ENCODE measurements around the gene ELP1. TPM values are rescaled to one million over a fixed set of nuclear protein-coding genes. Genes with fewer than 3 reads are reported as not detected.
"Not testable (repeated sequence)": the region's sequence is repeated elsewhere in the genome, so short reads cannot be mapped to it uniquely, and the experiment has no call there.

ELP1 gene
- total and polyA plus RNA-seq, 2 experiments from 2014 or later = 34.8 to 68.6 TPM

GRCh38 chr9:108844856-108845255 lies 89.1 kb downstream of the ELP1 start:
- no peaks in the 10 kb centered on the region for H4K20me1 ChIP-seq (ENCODE audit: insufficient read depth, poor library complexity, severe bottlenecking)
- no peak overlapping the region for H3K4me3 ChIP-seq
- no peak overlapping the region for H3K27ac ChIP-seq
- no peaks in the 10 kb centered on the region for H3K36me3 ChIP-seq (replicated peaks; ENCODE audit: insufficient read depth, low read depth)
- 74% methylated on average over 2 of the region's 2 CpGs for WGBS (ENCODE audit: low lambda C conversion rate, missing lambda C conversion rate)
- H2AFZ ChIP-seq = no peak overlapping the region
- H3K9me3 ChIP-seq (ENCODE audit: low read depth) = no peaks in the 10 kb centered on the region
- peaks cover 4% of the 10 kb centered on the region for H3K4me1 ChIP-seq (ENCODE audit: insufficient read depth)
- H3K4me2 ChIP-seq = no peak overlapping the region
- no peaks in the 10 kb centered on the region for H3K79me2 ChIP-seq
- no peaks in the 10 kb centered on the region for H3K27me3 ChIP-seq
- no peaks in the 10 kb centered on the region for H3K9me2 ChIP-seq (replicated peaks; ENCODE audit: insufficient read depth)
- no peak for DNase-seq (ENCODE audit: low spot score)
- TF ChIP-seq EZH2 (IDR thresholded peaks at IDR 0.05; ENCODE audit: borderline replicate concordance) (no peak), EZH2phosphoT487 (IDR thresholded peaks at IDR 0.05; ENCODE audit: low read depth, severe bottlenecking, unreplicated experiment) (no peak), CTCF (IDR thresholded peaks at IDR 0.05; ENCODE audit: poor library complexity) (no peak)

GRCh38 chr9:108844391-108844790 lies 89.5 kb downstream of the ELP1 start:
- WGBS (ENCODE audit: low lambda C conversion rate, missing lambda C conversion rate) = 60% methylated on average over 2 of the region's 2 CpGs
- TF ChIP-seq CTCF (IDR thresholded peaks at IDR 0.05; ENCODE audit: poor library complexity) (no peak), EZH2 (IDR thresholded peaks at IDR 0.05; ENCODE audit: borderline replicate concordance) (no peak), EZH2phosphoT487 (IDR thresholded peaks at IDR 0.05; ENCODE audit: low read depth, severe bottlenecking, unreplicated experiment) (no peak)

GRCh38 chr9:108842610-108843295 lies 91.2 kb downstream of the ELP1 start:
- no peaks in the 10 kb centered on the region for H3K9me2 ChIP-seq (replicated peaks; ENCODE audit: insufficient read depth)
- DNase-seq (ENCODE audit: low spot score) = no peak
- H3K4me3 ChIP-seq = no peak overlapping the region
- H2AFZ ChIP-seq = no peak overlapping the region
- TF ChIP-seq EZH2phosphoT487 (IDR thresholded peaks at IDR 0.05; ENCODE audit: low read depth, severe bottlenecking, unreplicated experiment) (no peak), CTCF (IDR thresholded peaks at IDR 0.05; ENCODE audit: poor library complexity) (no peak), EZH2 (IDR thresholded peaks at IDR 0.05; ENCODE audit: borderline replicate concordance) (no peak)
- H3K4me2 ChIP-seq = no peak overlapping the region
- no peak overlapping the region for H3K27ac ChIP-seq
- no peaks in the 10 kb centered on the region for H3K36me3 ChIP-seq (replicated peaks; ENCODE audit: insufficient read depth, low read depth)
- no peaks in the 10 kb centered on the region for H3K79me2 ChIP-seq
- H3K27me3 ChIP-seq = no peaks in the 10 kb centered on the region
- no peaks in the 10 kb centered on the region for H3K9me3 ChIP-seq (ENCODE audit: low read depth)
- H4K20me1 ChIP-seq (ENCODE audit: insufficient read depth, poor library complexity, severe bottlenecking) = no peaks in the 10 kb centered on the region
- no peaks in the 10 kb centered on the region for H3K4me1 ChIP-seq (ENCODE audit: insufficient read depth)
- WGBS (ENCODE audit: low lambda C conversion rate, missing lambda C conversion rate) = 87% methylated on average over 16 of the region's 16 CpGs

More at GRCh38 chr9:108844391-108844790, 89.5 kb downstream of the ELP1 start:
- Histone ChIP-seq H3K27ac (no peak overlapping the region), H3K9me2 (replicated peaks; ENCODE audit: insufficient read depth) (no peaks in the 10 kb centered on the region), H3K79me2 (no peaks in the 10 kb centered on the region), H2AFZ (no peak overlapping the region), H3K4me3 (no peak overlapping the region), H3K27me3 (no peaks in the 10 kb centered on the region), H3K4me1 (ENCODE audit: insufficient read depth) (no peaks in the 10 kb centered on the region), H3K36me3 (replicated peaks; ENCODE audit: insufficient read depth, low read depth) (no peaks in the 10 kb centered on the region), H4K20me1 (ENCODE audit: insufficient read depth, poor library complexity, severe bottlenecking) (no peaks in the 10 kb centered on the region), H3K4me2 (no peak overlapping the region), H3K9me3 (ENCODE audit: low read depth) (no peaks in the 10 kb centered on the region)
- no peak for DNase-seq (ENCODE audit: low spot score)

GRCh38 chr9:108839561-108839960 lies 94.4 kb downstream of the ELP1 start:
- not testable (repeated sequence) for H3K27me3 ChIP-seq; H3K4me3 ChIP-seq; DNase-seq (ENCODE audit: low spot score); H3K9me3 ChIP-seq (ENCODE audit: low read depth); H3K27ac ChIP-seq; H3K79me2 ChIP-seq; H2AFZ ChIP-seq; H3K4me2 ChIP-seq; H3K9me2 ChIP-seq (replicated peaks; ENCODE audit: insufficient read depth); H3K36me3 ChIP-seq (replicated peaks; ENCODE audit: insufficient read depth, low read depth); H3K4me1 ChIP-seq (ENCODE audit: insufficient read depth); H4K20me1 ChIP-seq (ENCODE audit: insufficient read depth, poor library complexity, severe bottlenecking)
- 91% methylated on average over 5 of the region's 5 CpGs for WGBS (ENCODE audit: low lambda C conversion rate, missing lambda C conversion rate)

Measured in hepatocyte (in vitro differentiated cells).